IMR-90 (cell line): ENCODE data around the gene SLC44A2. TPM values are rescaled to one million over a fixed set of nuclear protein-coding genes. Genes with fewer than 3 reads are reported as not detected.
A peak's percentile ranks its signal among the peaks of the same experiment; 100 is the strongest.

Experiments used
- ATAC-seq: fragments of 200-7000 bp; cut with Tn5 transposase; 2 replicates; pipeline ENCODE4 v1.9.1; 2020; ENCODE audit warnings: low read depth, mild to moderate bottlenecking, moderate library complexity
- BruUV-seq: library from RNA; stranded (reverse); fragments of 400-500 nt; replicated peaks from 2 replicates; lab custom pipeline; 2021; lab: Mats Ljungman, UMichigan
- CTCF ChIA-PET: fragments of 300-600 bp; formaldehyde crosslinking; extraction: SDS; loops from one replicate; lab custom pipeline; 2021; ENCODE audit warnings: antibody characterized with exemption; lab: Yijun Ruan, JAX
- POLR2A ChIA-PET: fragments of 300-600 bp; sonication (Branson Sonifier 250); formaldehyde crosslinking; loops from one replicate; lab custom pipeline; 2022; ENCODE audit warnings: antibody characterized with exemption; ENCODE audit not compliant: unreplicated experiment; lab: Charles Lee
- DNase-seq: peaks from one replicate; pipeline ENCODE4 v3.0.0; 2013
- H2AFZ ChIP-seq: replicated peaks from 2 replicates; pipeline ENCODE3; 2013; ENCODE audit warnings: low read length, mild to moderate bottlenecking; ENCODE audit not compliant: poor library complexity
- H2AK5ac ChIP-seq: 2 replicates; pipeline ENCODE4 v1.6.1; 2013; ENCODE audit warnings: low read depth, low read length, inconsistent platforms
- H2AK9ac ChIP-seq: replicated peaks from 2 replicates; pipeline ENCODE3; 2013; ENCODE audit warnings: mild to moderate bottlenecking, low read depth, low read length, moderate library complexity; ENCODE audit not compliant: poor library complexity
- H2BK120ac ChIP-seq: 2 replicates; pipeline ENCODE4 v1.6.1; 2013; ENCODE audit warnings: low read depth, low read length, inconsistent platforms
- H2BK15ac ChIP-seq: 3 replicates; pipeline ENCODE4 v1.6.1; 2013; ENCODE audit warnings: low read depth, low read length, inconsistent platforms
- H2BK20ac ChIP-seq: 2 replicates; pipeline ENCODE4 v1.6.1; 2013; ENCODE audit warnings: low read depth, mild to moderate bottlenecking, inconsistent platforms, low read length, moderate library complexity
- H2BK5ac ChIP-seq: 2 replicates; pipeline ENCODE4 v1.6.1; 2013; ENCODE audit warnings: mild to moderate bottlenecking, low read depth, low read length, inconsistent platforms; ENCODE audit not compliant: poor library complexity, severe bottlenecking
- H3K14ac ChIP-seq: replicated peaks from 2 replicates; pipeline ENCODE4 v1.6.1; 2013; ENCODE audit warnings: low read depth, low read length, inconsistent platforms
- H3K18ac ChIP-seq: 2 replicates; pipeline ENCODE4 v1.6.1; 2013; ENCODE audit warnings: low read depth, low read length, control low read depth
- H3K23ac ChIP-seq: 2 replicates; pipeline ENCODE4 v1.6.1; 2013; ENCODE audit warnings: low read depth, low read length, inconsistent platforms
- H3K27ac ChIP-seq: 2 replicates; pipeline ENCODE4 v1.5.1; 2013; ENCODE audit warnings: mild to moderate bottlenecking, control low read depth, low read length; ENCODE audit not compliant: insufficient read depth
- H3K27me3 ChIP-seq: 2 replicates; pipeline ENCODE4 v1.6.1; 2013; ENCODE audit warnings: low read length; ENCODE audit not compliant: control insufficient read depth, insufficient read depth
- H3K36me3 ChIP-seq: 2 replicates; pipeline ENCODE4 v1.6.1; 2013; ENCODE audit warnings: low read length, mixed read lengths; ENCODE audit not compliant: control insufficient read depth, insufficient read depth
- H3K4ac ChIP-seq: 2 replicates; pipeline ENCODE4 v1.6.1; 2013; ENCODE audit warnings: low read depth, low read length, inconsistent platforms
- H3K4me1 ChIP-seq: 2 replicates; pipeline ENCODE4 v1.6.1; 2013; ENCODE audit warnings: low read length, mixed read lengths; ENCODE audit not compliant: control insufficient read depth, insufficient read depth
- H3K4me2 ChIP-seq: 2 replicates; pipeline ENCODE4 v1.6.1; 2013; ENCODE audit warnings: low read depth, mild to moderate bottlenecking, control low read depth, low read length, moderate library complexity
- H3K4me3 ChIP-seq: 2 replicates; pipeline ENCODE4 v1.5.1; 2013; ENCODE audit warnings: low read depth, mild to moderate bottlenecking, control low read depth, low read length, moderate library complexity; ENCODE audit not compliant: insufficient read depth
- H3K56ac ChIP-seq: 2 replicates; pipeline ENCODE4 v1.6.1; 2013; ENCODE audit warnings: low read length, inconsistent platforms; ENCODE audit not compliant: insufficient read depth; ENCODE audit errors: extremely low read depth
- H3K79me1 ChIP-seq, 2 experiments: 2 replicates each; pipeline ENCODE4 v1.6.1; 2013; ENCODE audit warnings: low read length in 2 of 2, inconsistent platforms in 1 of 2, low read depth in 1 of 2
- H3K9ac ChIP-seq: 2 replicates; pipeline ENCODE4 v1.6.1; 2013; ENCODE audit warnings: low read depth, low read length, control low read depth
- H3K9me1 ChIP-seq: 2 replicates; pipeline ENCODE4 v1.6.1; 2013; ENCODE audit warnings: low read length, inconsistent platforms; ENCODE audit not compliant: insufficient read depth
- H3K9me3 ChIP-seq: 2 replicates; pipeline ENCODE4 v1.6.1; 2013; ENCODE audit warnings: low read length; ENCODE audit not compliant: control insufficient read depth, insufficient read depth
- H4K20me1 ChIP-seq: 2 replicates; pipeline ENCODE4 v1.6.1; 2013; ENCODE audit warnings: low read length, inconsistent platforms; ENCODE audit not compliant: insufficient read depth
- H4K5ac ChIP-seq: 2 replicates; pipeline ENCODE4 v1.6.1; 2013; ENCODE audit warnings: mild to moderate bottlenecking, low read depth, low read length, control low read depth
- H4K8ac ChIP-seq, 2 experiments: 2 replicates each; pipeline ENCODE4 v1.6.1; 2013; ENCODE audit warnings: low read depth in 2 of 2, low read length in 2 of 2, control low read depth in 1 of 2, inconsistent platforms in 1 of 2
- H4K91ac ChIP-seq: 2 replicates; pipeline ENCODE4 v1.6.1; 2013; ENCODE audit warnings: low read depth, low read length, inconsistent platforms; ENCODE audit not compliant: insufficient read depth
- BHLHE40 ChIP-seq: fragments of 150-350 bp; IDR thresholded peaks from 2 replicates; pipeline ENCODE4 v1.6.1; 2016; ENCODE audit warnings: mild to moderate bottlenecking, low read depth, low read length
- CEBPB ChIP-seq: IDR thresholded peaks from 2 replicates; pipeline ENCODE4 v1.6.1; 2012; ENCODE audit warnings: low read depth, low read length, improper control_type of control experiment
- ELK1 ChIP-seq: fragments of 150-350 bp; IDR thresholded peaks from 2 replicates; pipeline ENCODE4 v1.6.1; 2016; ENCODE audit warnings: low read depth, mild to moderate bottlenecking, low read length, moderate library complexity, borderline replicate concordance
- FOS ChIP-seq: fragments of 150-350 bp; IDR thresholded peaks from 2 replicates; pipeline ENCODE4 v1.6.1; 2016; ENCODE audit warnings: low read depth, low read length
- MAFK ChIP-seq: IDR thresholded peaks from 2 replicates; pipeline ENCODE4 v1.6.1; 2012; ENCODE audit warnings: low read depth, low read length, improper control_type of control experiment
- MAZ ChIP-seq: IDR thresholded peaks from 2 replicates; pipeline ENCODE4 v1.6.1; 2012; ENCODE audit warnings: low read depth, mild to moderate bottlenecking, low read length, improper control_type of control experiment, moderate library complexity, borderline replicate concordance
- MXI1 ChIP-seq: IDR thresholded peaks from 2 replicates; pipeline ENCODE4 v1.6.1; 2012; ENCODE audit warnings: low read depth, mild to moderate bottlenecking, low read length, moderate library complexity, borderline replicate concordance
- NFE2L2 ChIP-seq: fragments of 150-350 bp; IDR thresholded peaks from 2 replicates; pipeline ENCODE4 v1.6.1; 2016; ENCODE audit warnings: low read depth, mild to moderate bottlenecking, low read length
- POLR2A ChIP-seq: IDR thresholded peaks from 2 replicates; pipeline ENCODE4 v1.6.1; 2012; ENCODE audit warnings: mild to moderate bottlenecking, low read depth, low read length
- RAD21 ChIP-seq: IDR thresholded peaks from 2 replicates; pipeline ENCODE4 v1.6.1; 2012; ENCODE audit warnings: low read length, improper control_type of control experiment
- RCOR1 ChIP-seq: IDR thresholded peaks from 2 replicates; pipeline ENCODE4 v1.6.1; 2012; ENCODE audit warnings: mild to moderate bottlenecking, low read length, improper control_type of control experiment; ENCODE audit not compliant: insufficient replicate concordance
- RFX5 ChIP-seq: IDR thresholded peaks from 2 replicates; pipeline ENCODE4 v1.8.0; 2012; ENCODE audit warnings: low read depth, mild to moderate bottlenecking, low read length, moderate library complexity
- SMC3 ChIP-seq: fragments of 150-350 bp; IDR thresholded peaks from 2 replicates; pipeline ENCODE4 v1.6.1; 2016; ENCODE audit warnings: low read depth, mild to moderate bottlenecking, antibody characterized with exemption, low read length, moderate library complexity
- USF2 ChIP-seq: fragments of 150-350 bp; IDR thresholded peaks from 2 replicates; pipeline ENCODE4 v1.6.1; 2017; ENCODE audit warnings: mild to moderate bottlenecking, antibody characterized with exemption, low read length, low read depth
- WGBS, 2 experiments: methylation state at CpG; one replicate each; pipeline versions ENCODE4 v1.1.5 to v1.1.7; 2013; ENCODE audit warnings: missing lambda C conversion rate in 2 of 2; ENCODE audit not compliant: insufficient read length in 1 of 2; ENCODE audit errors: extremely low coverage in 2 of 2; 5-methylcytosine and 5-hydroxymethylcytosine counted together
- dilution Hi-C: fragments of 300-500 bp; cut with HindIII; formaldehyde crosslinking; loops from one replicate; pipeline ENCODE4 v1.14.3; 2018; ENCODE audit warnings: low sequenced_read_pairs; ENCODE audit not compliant: unreplicated experiment
- in situ Hi-C: fragments of 300-500 bp; cut with MboI; formaldehyde crosslinking; loops from 3 replicates; pipeline ENCODE4 v1.14.3; 2019; ENCODE audit warnings: low sequenced_read_pairs, inconsistent platforms, mixed read lengths
- intact Hi-C: fragments of 100-400 bp; cut with micrococcal nuclease; formaldehyde crosslinking; loops from 2 replicates; pipeline ENCODE4 v1.10.0; 2022
- polyA plus RNA-seq, 3 experiments: library from polyadenylated mRNA; depleted of rRNA; stranded (reverse); fragments of >200 nt; gene quantifications; 2 replicates each; pipeline ENCODE4 v1.2.3, GENCODE V29; 2012; ENCODE audit warnings: low replicate concordance in 1 of 3
- total RNA-seq: library from RNA; depleted of rRNA; stranded (reverse); fragments of >200 nt; gene quantifications from 2 replicates; pipeline ENCODE4 v1.2.3, GENCODE V29; 2012

SLC44A2 gene
- total and polyA plus RNA-seq, 2 of the 4 experiments (the other 2 are of a cell fraction): 28.5 to 62.9 TPM

GRCh38 chr19:10582091-10582490, 43.3 kb upstream of the SLC44A2 start (continued):
- no peak for TF ChIP-seq ELK1

GRCh38 chr19:10583036-10583776, 42.1 kb upstream of the SLC44A2 start:
- no peaks in the 10 kb centered on the region; the same call in 1 of the 2 replicates for H4K20me1 ChIP-seq
- no peak overlapping the region for H4K8ac ChIP-seq
- no peaks in the 10 kb centered on the region for H3K4me1 ChIP-seq
- in situ Hi-C loops (loop anchor here (5.0 kb wide), 1 partner anchor 59 kb away; no protein-coding TSS in a partner anchor), intact Hi-C loops (no loop called here), dilution Hi-C loops (no loop called here)
- POLR2A ChIA-PET: no interaction called here
- H3K56ac ChIP-seq: no peak overlapping the region
- no peak overlapping the region for H2BK20ac ChIP-seq
- no peak overlapping the region for H2AK9ac ChIP-seq
- H3K36me3 ChIP-seq: no peaks in the 10 kb centered on the region
- no peak overlapping the region for H4K5ac ChIP-seq
- H3K79me1 ChIP-seq: no peaks in the 10 kb centered on the region
- H3K14ac ChIP-seq: no peak overlapping the region
- WGBS, 2 experiments: 79% methylated on average over 3 of the region's 9 CpGs; no CpG with 5 or more reads in 1 of the 2 experiments
- H2AK5ac ChIP-seq: no peak overlapping the region
- H2AFZ ChIP-seq: peak overlapping the region; percentile 63
- no peak overlapping the region for H2BK120ac ChIP-seq
- H4K91ac ChIP-seq: no peak overlapping the region
- H3K9me1 ChIP-seq: no peaks in the 10 kb centered on the region
- H2BK15ac ChIP-seq: no peak overlapping the region
- no peak overlapping the region for H3K18ac ChIP-seq
- no peak overlapping the region for H3K4ac ChIP-seq
- no peak for DNase-seq
- no peak overlapping the region for H3K9ac ChIP-seq
- H3K27me3 ChIP-seq: peaks cover 15% of the 10 kb centered on the region
- H2BK5ac ChIP-seq: no peak overlapping the region
- no peak overlapping the region for H3K4me2 ChIP-seq
- no TSS peak for BruUV-seq
- no peak overlapping the region for H3K4me3 ChIP-seq
- H3K9me3 ChIP-seq: peaks cover 3% of the 10 kb centered on the region; the same call in 1 of the 2 replicates
- H3K27ac ChIP-seq: no peak overlapping the region
- H3K23ac ChIP-seq: no peak overlapping the region
- no peak for ATAC-seq
- CTCF ChIA-PET: no interaction called here
- TF ChIP-seq MAZ: no peak
- no peak for TF ChIP-seq MAFK
- no peak for TF ChIP-seq BHLHE40
- TF ChIP-seq RAD21: no peak
- no peak for TF ChIP-seq USF2
- no peak for TF ChIP-seq SMC3
- TF ChIP-seq FOS: no peak
- TF ChIP-seq ELK1: no peak
- TF ChIP-seq RCOR1: no peak
- no peak for TF ChIP-seq POLR2A
- TF ChIP-seq NFE2L2: no peak
- no peak for TF ChIP-seq MXI1
- TF ChIP-seq CEBPB: no peak
- TF ChIP-seq RFX5: no peak
